Measurements from ENCODE around the gene SNAI1. TPM values are rescaled to one million over a fixed set of nuclear protein-coding genes. Genes with fewer than 3 reads are reported as not detected.
A peak's percentile ranks its signal among the peaks of the same experiment; 100 is the strongest.

Gene SNAI1
- total and polyA plus RNA-seq, 5 donors from 2014 or later = 0.34 to 1.4 TPM; not detected in 3

- ATAC-seq (ENCODE audit: low read depth in 2 of 2) (no peak), DNase-seq (no peak)
- H3K4me1 Mint-ChIP-seq = peaks cover 0 to 32% (median 10%) of the 10 kb centered on the region in 4 donors
- peaks cover 15% of the 10 kb centered on the region for H3K4me1 ChIP-seq (ENCODE audit: control insufficient read depth, insufficient read depth, low read length, poor library complexity, severe bottlenecking)
- H3K36me3 Mint-ChIP-seq = no peaks in the 10 kb centered on the region
- H3K27me3 Mint-ChIP-seq = peaks cover 21% of the 10 kb centered on the region
- H3K9me3 Mint-ChIP-seq = no peaks in the 10 kb centered on the region
- H3K4me3 ChIP-seq (ENCODE audit: low read depth, low read length) = no peak overlapping the region
- no peaks in the 10 kb centered on the region for H3K27me3 ChIP-seq (ENCODE audit: control insufficient read depth, insufficient read depth, low read length)
- no peak overlapping the region for H3K4me3 Mint-ChIP-seq
- H3K36me3 ChIP-seq (ENCODE audit: control insufficient read depth, insufficient read depth, low read length) = no peaks in the 10 kb centered on the region
- H3K27ac Mint-ChIP-seq = peak overlapping the region in 1 of 3 donors; percentile 81
- no peak overlapping the region for H3K27ac ChIP-seq (ENCODE audit: insufficient read depth, low read length, poor library complexity, severe bottlenecking)
- H3K9me3 ChIP-seq (ENCODE audit: control insufficient read depth in 2 of 2, low read length in 2 of 2) = no peaks in the 10 kb centered on the region
Observed at GRCh38 chr20:49984426-49985153, 1.8 kb downstream of the SNAI1 start.

DNA sequence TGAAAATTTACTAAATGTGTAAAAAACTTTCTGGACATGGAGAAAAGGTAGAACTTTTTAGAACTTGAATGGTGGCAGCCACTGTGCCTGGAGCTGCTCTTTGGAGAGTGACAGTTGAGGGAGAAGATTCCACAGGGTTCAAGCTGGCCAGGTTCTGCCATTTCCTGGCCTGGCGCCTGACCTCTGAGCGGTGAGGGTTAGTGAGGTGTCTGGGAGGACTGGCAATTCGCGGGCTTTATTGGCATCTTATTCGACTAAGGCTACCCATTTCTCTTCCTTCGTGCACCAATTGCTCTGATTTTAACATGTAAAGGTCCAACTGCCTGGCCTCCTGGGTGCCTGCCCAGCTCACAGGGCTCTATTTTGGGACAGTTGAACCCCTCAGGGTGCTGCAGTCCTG is 2.4 kb downstream of the SNAI1 start:
- Histone ChIP-seq H3K27ac (ENCODE audit: insufficient read depth, low read length, poor library complexity, severe bottlenecking) (no peak overlapping the region), H3K27me3 (ENCODE audit: control insufficient read depth, insufficient read depth, low read length) (no peaks in the 10 kb centered on the region), H3K4me1 (ENCODE audit: control insufficient read depth, insufficient read depth, low read length, poor library complexity, severe bottlenecking) (peaks cover 15% of the 10 kb centered on the region), H3K4me3 (ENCODE audit: low read depth, low read length) (no peak overlapping the region), H3K36me3 (ENCODE audit: control insufficient read depth, insufficient read depth, low read length) (no peaks in the 10 kb centered on the region), H3K9me3 (ENCODE audit: control insufficient read depth in 2 of 2, low read length in 2 of 2) (no peaks in the 10 kb centered on the region)
- ATAC-seq (ENCODE audit: low read depth in 2 of 2) = no peak
- Mint-ChIP-seq H3K27ac (no peak overlapping the region), H3K9me3 (no peaks in the 10 kb centered on the region), H3K4me1 (peaks cover 0 to 26% (median 9%) of the 10 kb centered on the region in 4 donors), H3K4me3 (no peak overlapping the region), H3K27me3 (peaks cover 20% of the 10 kb centered on the region), H3K36me3 (no peaks in the 10 kb centered on the region)
- no peak for DNase-seq

- no peak for ATAC-seq (ENCODE audit: low read depth in 2 of 2)
- H3K36me3 Mint-ChIP-seq = no peaks in the 10 kb centered on the region
- peaks cover 19% of the 10 kb centered on the region for H3K27me3 Mint-ChIP-seq
- Histone ChIP-seq H3K4me1 (ENCODE audit: control insufficient read depth, insufficient read depth, low read length, poor library complexity, severe bottlenecking) (peaks cover 15% of the 10 kb centered on the region), H3K9me3 (ENCODE audit: control insufficient read depth in 2 of 2, low read length in 2 of 2) (no peaks in the 10 kb centered on the region), H3K27ac (ENCODE audit: insufficient read depth, low read length, poor library complexity, severe bottlenecking) (no peak overlapping the region), H3K4me3 (ENCODE audit: low read depth, low read length) (no peak overlapping the region), H3K27me3 (ENCODE audit: control insufficient read depth, insufficient read depth, low read length) (no peaks in the 10 kb centered on the region), H3K36me3 (ENCODE audit: control insufficient read depth, insufficient read depth, low read length) (no peaks in the 10 kb centered on the region)
- no peaks in the 10 kb centered on the region for H3K9me3 Mint-ChIP-seq
- no peak overlapping the region for H3K27ac Mint-ChIP-seq
- H3K4me3 Mint-ChIP-seq = no peak overlapping the region
- no peak for DNase-seq
- peaks cover 0 to 23% (median 6%) of the 10 kb centered on the region in 4 donors for H3K4me1 Mint-ChIP-seq
Observed at GRCh38 chr20:49985617-49986016, 2.8 kb downstream of the SNAI1 start.

- Mint-ChIP-seq H3K27ac (no peak overlapping the region), H3K36me3 (no peaks in the 10 kb centered on the region), H3K9me3 (no peaks in the 10 kb centered on the region), H3K4me3 (no peak overlapping the region), H3K4me1 (peaks cover 0 to 20% (median 6%) of the 10 kb centered on the region in 4 donors), H3K27me3 (peaks cover 15% of the 10 kb centered on the region)
- H3K27ac ChIP-seq (ENCODE audit: insufficient read depth, low read length, poor library complexity, severe bottlenecking) = no peak overlapping the region
- ATAC-seq (ENCODE audit: low read depth in 2 of 2) = no peak
- no peaks in the 10 kb centered on the region for H3K27me3 ChIP-seq (ENCODE audit: control insufficient read depth, insufficient read depth, low read length)
- H3K36me3 ChIP-seq (ENCODE audit: control insufficient read depth, insufficient read depth, low read length) = no peaks in the 10 kb centered on the region
- no peak for DNase-seq
- H3K4me1 ChIP-seq (ENCODE audit: control insufficient read depth, insufficient read depth, low read length, poor library complexity, severe bottlenecking) = peaks cover 15% of the 10 kb centered on the region
- no peak overlapping the region for H3K4me3 ChIP-seq (ENCODE audit: low read depth, low read length)
- H3K9me3 ChIP-seq (ENCODE audit: control insufficient read depth in 2 of 2, low read length in 2 of 2) = no peaks in the 10 kb centered on the region
Observed at GRCh38 chr20:49986049-49986448, 3.3 kb downstream of the SNAI1 start.

DNA sequence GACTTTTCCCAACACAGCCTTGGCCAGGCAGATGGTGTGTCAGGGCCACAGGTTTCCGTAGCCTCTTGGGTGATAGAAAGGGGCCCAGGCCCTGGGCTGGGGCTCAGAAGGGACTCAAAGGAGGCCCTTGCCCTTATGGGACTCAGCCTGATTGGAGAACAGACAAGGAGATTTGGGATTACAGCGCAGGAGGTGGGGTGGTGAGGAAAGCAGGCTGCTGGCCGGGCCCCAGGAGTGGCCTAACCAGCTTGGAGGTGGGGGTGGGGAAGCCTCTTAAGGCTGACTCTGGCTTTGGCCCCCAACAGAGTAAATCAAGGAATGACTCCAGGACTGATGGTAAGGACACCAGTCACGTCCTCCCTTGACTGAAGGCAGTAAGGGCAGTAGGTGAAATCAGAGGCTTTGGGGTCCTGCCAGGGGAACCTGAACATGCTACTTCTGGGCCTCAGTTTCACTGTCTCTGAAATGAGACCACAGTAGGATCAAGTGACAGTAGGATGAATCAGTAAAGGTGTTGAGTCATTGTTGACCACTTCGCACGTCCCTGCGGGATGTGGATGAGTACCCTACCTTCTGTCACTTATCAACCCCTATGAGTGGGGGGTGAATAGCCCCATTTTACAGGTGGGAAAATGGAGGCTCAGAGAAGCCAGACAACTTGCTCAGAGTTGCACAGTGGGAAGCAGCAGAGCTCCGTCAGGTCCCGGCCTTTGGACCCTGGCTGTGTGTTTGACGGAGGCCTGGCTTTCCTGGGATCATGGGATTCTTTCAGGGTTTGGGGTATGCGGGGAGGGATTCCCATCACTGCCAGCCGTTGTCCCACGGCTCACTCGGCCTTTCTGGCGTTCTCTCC is 4.5 kb downstream of the SNAI1 start:
- no peak overlapping the region for H3K27ac ChIP-seq (ENCODE audit: insufficient read depth, low read length, poor library complexity, severe bottlenecking)
- H3K9me3 Mint-ChIP-seq = no peaks in the 10 kb centered on the region
- no peak overlapping the region for H3K27ac Mint-ChIP-seq

GRCh38 chr20:49987868-49988690 is 5.3 kb downstream of the SNAI1 start:
- no peak overlapping the region for H3K4me3 Mint-ChIP-seq
- peak overlapping the region in 1 of 3 donors; percentile 62 for H3K27ac Mint-ChIP-seq
- H3K4me1 ChIP-seq (ENCODE audit: control insufficient read depth, insufficient read depth, low read length, poor library complexity, severe bottlenecking) = peaks cover 5% of the 10 kb centered on the region
- H3K9me3 ChIP-seq (ENCODE audit: control insufficient read depth in 2 of 2, low read length in 2 of 2) = no peaks in the 10 kb centered on the region
- ATAC-seq (ENCODE audit: low read depth in 2 of 2) (no peak), DNase-seq (no peak)
- no peaks in the 10 kb centered on the region for H3K9me3 Mint-ChIP-seq
- H3K27me3 ChIP-seq (ENCODE audit: control insufficient read depth, insufficient read depth, low read length) = no peaks in the 10 kb centered on the region
- no peak overlapping the region for H3K27ac ChIP-seq (ENCODE audit: insufficient read depth, low read length, poor library complexity, severe bottlenecking)
- H3K4me1 Mint-ChIP-seq = peaks cover 0 to 9% (median 4%) of the 10 kb centered on the region in 4 donors
- H3K36me3 Mint-ChIP-seq = no peaks in the 10 kb centered on the region
- no peak overlapping the region for H3K4me3 ChIP-seq (ENCODE audit: low read depth, low read length)
- no peaks in the 10 kb centered on the region for H3K36me3 ChIP-seq (ENCODE audit: control insufficient read depth, insufficient read depth, low read length)
- peaks cover 12% of the 10 kb centered on the region for H3K27me3 Mint-ChIP-seq

More for the DNA sequence above, 4.5 kb downstream of the SNAI1 start:
- no peaks in the 10 kb centered on the region for H3K27me3 ChIP-seq (ENCODE audit: control insufficient read depth, insufficient read depth, low read length)
- H3K9me3 ChIP-seq (ENCODE audit: control insufficient read depth in 2 of 2, low read length in 2 of 2) = no peaks in the 10 kb centered on the region
- Mint-ChIP-seq H3K4me3 (no peak overlapping the region), H3K4me1 (peaks cover 0 to 14% (median 6%) of the 10 kb centered on the region in 4 donors), H3K36me3 (no peaks in the 10 kb centered on the region), H3K27me3 (peaks cover 15% of the 10 kb centered on the region)
- H3K36me3 ChIP-seq (ENCODE audit: control insufficient read depth, insufficient read depth, low read length) = no peaks in the 10 kb centered on the region
- no peak overlapping the region for H3K4me3 ChIP-seq (ENCODE audit: low read depth, low read length)
- ATAC-seq (ENCODE audit: low read depth in 2 of 2) = no peak
- H3K4me1 ChIP-seq (ENCODE audit: control insufficient read depth, insufficient read depth, low read length, poor library complexity, severe bottlenecking) = peaks cover 10% of the 10 kb centered on the region
- no peak for DNase-seq

GRCh38 chr20:49989234-49990065 is 6.7 kb downstream of the SNAI1 start:
- H3K4me3 ChIP-seq (ENCODE audit: low read depth, low read length) = no peak overlapping the region
- no peaks in the 10 kb centered on the region for H3K4me1 Mint-ChIP-seq
- no peak overlapping the region for H3K4me3 Mint-ChIP-seq
- no peak for ATAC-seq (ENCODE audit: low read depth in 2 of 2)
- no peaks in the 10 kb centered on the region for H3K9me3 Mint-ChIP-seq
- H3K27me3 Mint-ChIP-seq = peaks cover 12% of the 10 kb centered on the region
- no peaks in the 10 kb centered on the region for H3K36me3 Mint-ChIP-seq
- H3K9me3 ChIP-seq (ENCODE audit: control insufficient read depth in 2 of 2, low read length in 2 of 2) = no peaks in the 10 kb centered on the region
- no peak overlapping the region for H3K27ac Mint-ChIP-seq
- DNase-seq = no peak
- no peaks in the 10 kb centered on the region for H3K27me3 ChIP-seq (ENCODE audit: control insufficient read depth, insufficient read depth, low read length)
- no peaks in the 10 kb centered on the region for H3K36me3 ChIP-seq (ENCODE audit: control insufficient read depth, insufficient read depth, low read length)
- no peaks in the 10 kb centered on the region for H3K4me1 ChIP-seq (ENCODE audit: control insufficient read depth, insufficient read depth, low read length, poor library complexity, severe bottlenecking)
- H3K27ac ChIP-seq (ENCODE audit: insufficient read depth, low read length, poor library complexity, severe bottlenecking) = no peak overlapping the region
